ENCODE measurements around the gene TANGO6.

TANGO6 gene

GRCh38 chr16:69111876-69112230 lies 268.5 kb downstream of the TANGO6 start:
- no peaks in the 10 kb centered on the region for H3K9me3 ChIP-seq (ENCODE audit: control insufficient read depth, low read length)

GRCh38 chr16:69112285-69113129 lies 269.2 kb downstream of the TANGO6 start:
- Histone ChIP-seq H3K27ac (ENCODE audit: insufficient read depth, low read length, poor library complexity, severe bottlenecking) (no peak overlapping the region), H3K4me1 (ENCODE audit: control insufficient read depth, insufficient read depth, low read length, poor library complexity, severe bottlenecking) (peaks cover 3% of the 10 kb centered on the region), H3K27me3 (replicated peaks; ENCODE audit: control insufficient read depth, insufficient read depth, low read length, poor library complexity, severe bottlenecking) (peaks cover 7% of the 10 kb centered on the region), H3K4me3 (ENCODE audit: insufficient read depth, low read depth, low read length, poor library complexity, severe bottlenecking) (no peak overlapping the region), H3K36me3 (ENCODE audit: control insufficient read depth, insufficient read depth, low read length) (peaks cover 21% of the 10 kb centered on the region), H3K9me3 (ENCODE audit: control insufficient read depth, low read length) (no peaks in the 10 kb centered on the region)
- DNase-seq: peak in 1 of 3 donors; percentile 23

More at GRCh38 chr16:69111876-69112230, 268.5 kb downstream of the TANGO6 start:
- Histone ChIP-seq H3K36me3 (ENCODE audit: control insufficient read depth, insufficient read depth, low read length) (peaks cover 15% of the 10 kb centered on the region), H3K4me3 (ENCODE audit: insufficient read depth, low read depth, low read length, poor library complexity, severe bottlenecking) (no peak overlapping the region), H3K27me3 (replicated peaks; ENCODE audit: control insufficient read depth, insufficient read depth, low read length, poor library complexity, severe bottlenecking) (peaks cover 12% of the 10 kb centered on the region), H3K27ac (ENCODE audit: insufficient read depth, low read length, poor library complexity, severe bottlenecking) (no peak overlapping the region), H3K4me1 (ENCODE audit: control insufficient read depth, insufficient read depth, low read length, poor library complexity, severe bottlenecking) (peaks cover 10% of the 10 kb centered on the region)
- DNase-seq: no peak

- H3K36me3 ChIP-seq (ENCODE audit: control insufficient read depth, insufficient read depth, low read length): peaks cover 28% of the 10 kb centered on the region
Measured at GRCh38 chr16:69113216-69113615, 269.9 kb downstream of the TANGO6 start.

GRCh38 chr16:69114346-69114975 lies 271.1 kb downstream of the TANGO6 start:
- H3K4me3 ChIP-seq (ENCODE audit: insufficient read depth, low read depth, low read length, poor library complexity, severe bottlenecking): no peak overlapping the region
- H3K9me3 ChIP-seq (ENCODE audit: control insufficient read depth, low read length): no peaks in the 10 kb centered on the region
- H3K4me1 ChIP-seq (ENCODE audit: control insufficient read depth, insufficient read depth, low read length, poor library complexity, severe bottlenecking): no peaks in the 10 kb centered on the region
- H3K27ac ChIP-seq (ENCODE audit: insufficient read depth, low read length, poor library complexity, severe bottlenecking): no peak overlapping the region
- H3K36me3 ChIP-seq (ENCODE audit: control insufficient read depth, insufficient read depth, low read length): peaks cover 41% of the 10 kb centered on the region
- no peaks in the 10 kb centered on the region for H3K27me3 ChIP-seq (replicated peaks; ENCODE audit: control insufficient read depth, insufficient read depth, low read length, poor library complexity, severe bottlenecking)
- no peak for DNase-seq

More at GRCh38 chr16:69113216-69113615, 269.9 kb downstream of the TANGO6 start:
- Histone ChIP-seq H3K9me3 (ENCODE audit: control insufficient read depth, low read length) (no peaks in the 10 kb centered on the region), H3K4me3 (ENCODE audit: insufficient read depth, low read depth, low read length, poor library complexity, severe bottlenecking) (no peak overlapping the region), H3K4me1 (ENCODE audit: control insufficient read depth, insufficient read depth, low read length, poor library complexity, severe bottlenecking) (no peaks in the 10 kb centered on the region), H3K27ac (ENCODE audit: insufficient read depth, low read length, poor library complexity, severe bottlenecking) (no peak overlapping the region), H3K27me3 (replicated peaks; ENCODE audit: control insufficient read depth, insufficient read depth, low read length, poor library complexity, severe bottlenecking) (no peaks in the 10 kb centered on the region)
- DNase-seq: no peak

- Histone ChIP-seq H3K9me3 (ENCODE audit: control insufficient read depth, low read length) (no peaks in the 10 kb centered on the region), H3K27me3 (replicated peaks; ENCODE audit: control insufficient read depth, insufficient read depth, low read length, poor library complexity, severe bottlenecking) (no peaks in the 10 kb centered on the region), H3K27ac (ENCODE audit: insufficient read depth, low read length, poor library complexity, severe bottlenecking) (no peak overlapping the region), H3K4me3 (ENCODE audit: insufficient read depth, low read depth, low read length, poor library complexity, severe bottlenecking) (no peak overlapping the region), H3K36me3 (ENCODE audit: control insufficient read depth, insufficient read depth, low read length) (peaks cover 46% of the 10 kb centered on the region), H3K4me1 (ENCODE audit: control insufficient read depth, insufficient read depth, low read length, poor library complexity, severe bottlenecking) (no peaks in the 10 kb centered on the region)
- DNase-seq: no peak
Measured at GRCh38 chr16:69114976-69115355, 271.6 kb downstream of the TANGO6 start.

GRCh38 chr16:69115361-69115760 lies 272.0 kb downstream of the TANGO6 start:
- H3K36me3 ChIP-seq (ENCODE audit: control insufficient read depth, insufficient read depth, low read length): peaks cover 49% of the 10 kb centered on the region
- H3K9me3 ChIP-seq (ENCODE audit: control insufficient read depth, low read length): no peaks in the 10 kb centered on the region
- no peaks in the 10 kb centered on the region for H3K27me3 ChIP-seq (replicated peaks; ENCODE audit: control insufficient read depth, insufficient read depth, low read length, poor library complexity, severe bottlenecking)
- no peak overlapping the region for H3K27ac ChIP-seq (ENCODE audit: insufficient read depth, low read length, poor library complexity, severe bottlenecking)
- H3K4me3 ChIP-seq (ENCODE audit: insufficient read depth, low read depth, low read length, poor library complexity, severe bottlenecking): no peak overlapping the region
- no peaks in the 10 kb centered on the region for H3K4me1 ChIP-seq (ENCODE audit: control insufficient read depth, insufficient read depth, low read length, poor library complexity, severe bottlenecking)
- no peak for DNase-seq

GRCh38 chr16:69115837-69116236 lies 272.5 kb downstream of the TANGO6 start:
- DNase-seq: no peak
- H3K27me3 ChIP-seq (replicated peaks; ENCODE audit: control insufficient read depth, insufficient read depth, low read length, poor library complexity, severe bottlenecking): no peaks in the 10 kb centered on the region
- H3K27ac ChIP-seq (ENCODE audit: insufficient read depth, low read length, poor library complexity, severe bottlenecking): no peak overlapping the region
- H3K4me3 ChIP-seq (ENCODE audit: insufficient read depth, low read depth, low read length, poor library complexity, severe bottlenecking): no peak overlapping the region
- H3K4me1 ChIP-seq (ENCODE audit: control insufficient read depth, insufficient read depth, low read length, poor library complexity, severe bottlenecking): no peaks in the 10 kb centered on the region
- peaks cover 49% of the 10 kb centered on the region for H3K36me3 ChIP-seq (ENCODE audit: control insufficient read depth, insufficient read depth, low read length)
- no peaks in the 10 kb centered on the region for H3K9me3 ChIP-seq (ENCODE audit: control insufficient read depth, low read length)

GRCh38 chr16:69116256-69116875 lies 273.0 kb downstream of the TANGO6 start:
- H3K27ac ChIP-seq (ENCODE audit: insufficient read depth, low read length, poor library complexity, severe bottlenecking): no peak overlapping the region
- H3K36me3 ChIP-seq (ENCODE audit: control insufficient read depth, insufficient read depth, low read length): peaks cover 48% of the 10 kb centered on the region

GRCh38 chr16:69116906-69117305 lies 273.6 kb downstream of the TANGO6 start:
- Histone ChIP-seq H3K36me3 (ENCODE audit: control insufficient read depth, insufficient read depth, low read length) (peaks cover 48% of the 10 kb centered on the region), H3K4me1 (ENCODE audit: control insufficient read depth, insufficient read depth, low read length, poor library complexity, severe bottlenecking) (no peaks in the 10 kb centered on the region), H3K27me3 (replicated peaks; ENCODE audit: control insufficient read depth, insufficient read depth, low read length, poor library complexity, severe bottlenecking) (no peaks in the 10 kb centered on the region), H3K4me3 (ENCODE audit: insufficient read depth, low read depth, low read length, poor library complexity, severe bottlenecking) (no peak overlapping the region), H3K9me3 (ENCODE audit: control insufficient read depth, low read length) (no peaks in the 10 kb centered on the region), H3K27ac (ENCODE audit: insufficient read depth, low read length, poor library complexity, severe bottlenecking) (no peak overlapping the region)
- no peak for DNase-seq

More at GRCh38 chr16:69116256-69116875, 273.0 kb downstream of the TANGO6 start:
- no peak overlapping the region for H3K4me3 ChIP-seq (ENCODE audit: insufficient read depth, low read depth, low read length, poor library complexity, severe bottlenecking)
- no peaks in the 10 kb centered on the region for H3K9me3 ChIP-seq (ENCODE audit: control insufficient read depth, low read length)
- H3K27me3 ChIP-seq (replicated peaks; ENCODE audit: control insufficient read depth, insufficient read depth, low read length, poor library complexity, severe bottlenecking): no peaks in the 10 kb centered on the region
- H3K4me1 ChIP-seq (ENCODE audit: control insufficient read depth, insufficient read depth, low read length, poor library complexity, severe bottlenecking): no peaks in the 10 kb centered on the region
- no peak for DNase-seq

- no peaks in the 10 kb centered on the region for H3K27me3 ChIP-seq (replicated peaks; ENCODE audit: control insufficient read depth, insufficient read depth, low read length, poor library complexity, severe bottlenecking)
- H3K36me3 ChIP-seq (ENCODE audit: control insufficient read depth, insufficient read depth, low read length): peaks cover 48% of the 10 kb centered on the region
- H3K27ac ChIP-seq (ENCODE audit: insufficient read depth, low read length, poor library complexity, severe bottlenecking): no peak overlapping the region
- no peak for DNase-seq
- H3K4me3 ChIP-seq (ENCODE audit: insufficient read depth, low read depth, low read length, poor library complexity, severe bottlenecking): no peak overlapping the region
- no peaks in the 10 kb centered on the region for H3K4me1 ChIP-seq (ENCODE audit: control insufficient read depth, insufficient read depth, low read length, poor library complexity, severe bottlenecking)
- H3K9me3 ChIP-seq (ENCODE audit: control insufficient read depth, low read length): no peaks in the 10 kb centered on the region
Measured at GRCh38 chr16:69118468-69118867, 275.1 kb downstream of the TANGO6 start.

All from effector memory CD4-positive, alpha-beta T cell (primary cell).